H1 (cell line): ENCODE measurements around the gene SLC27A4. TPM values are rescaled to one million over a fixed set of nuclear protein-coding genes. Genes with fewer than 3 reads are reported as not detected.
A peak's percentile ranks its signal among the peaks of the same experiment; 100 is the strongest.

ENCODE experiments used
- KDM1A ChIP-seq: fragments of 200-600, 300-600 bp; sonication (generic); IDR thresholded peaks from 2 replicates; pipeline ENCODE4 v1.7.1; 2016; ENCODE audit warnings: mild to moderate bottlenecking, low read length, borderline replicate concordance
- NRF1 ChIP-seq: IDR thresholded peaks from 2 replicates; pipeline ENCODE4 v1.6.1; 2011; ENCODE audit warnings: mild to moderate bottlenecking, low read depth, low read length, improper control_type of control experiment
- POLR2AphosphoS5 ChIP-seq: IDR thresholded peaks from 2 replicates; pipeline ENCODE4 v1.6.1; 2011; ENCODE audit warnings: low read depth, low read length
- RAD21 ChIP-seq, 2 experiments: IDR thresholded peaks in 1 of 2; conservative IDR thresholded peaks in 1 of 2; 2 replicates each; pipeline ENCODE4 v1.6.1; 2011; ENCODE audit warnings: low read depth in 2 of 2, low read length in 2 of 2, improper control_type of control experiment in 1 of 2, inconsistent platforms in 1 of 2, mild to moderate bottlenecking in 1 of 2, moderate library complexity in 1 of 2
- RBBP5 ChIP-seq: IDR thresholded peaks from 2 replicates; pipeline ENCODE4 v1.7.1; 2012; ENCODE audit warnings: low read depth, mild to moderate bottlenecking, inconsistent platforms, low read length, moderate library complexity, borderline replicate concordance
- SRF ChIP-seq: IDR thresholded peaks from 2 replicates; pipeline ENCODE4 v1.6.1; 2011; ENCODE audit warnings: mild to moderate bottlenecking, low read depth, low read length, moderate library complexity
- SUZ12 ChIP-seq: fragments of 200-600 bp; sonication (generic); IDR thresholded peaks from 2 replicates; pipeline ENCODE4 v1.6.1; 2012; ENCODE audit warnings: mild to moderate bottlenecking, inconsistent platforms, low read length, moderate library complexity, mixed read lengths
- polyA plus RNA-seq, 7 experiments: library from polyadenylated mRNA; depleted of rRNA in 3 of 7; stranded (reverse) in 5 of 7; unstranded in 2 of 7; fragments of >200 nt in 5 of 7; fragments of 200-250 nt in 2 of 7; gene quantifications; 1 replicate in 5 of 7; 2 replicates in 1 of 7; 4 replicates in 1 of 7; pipeline versions ENCODE4 v1.2.1 to v1.2.3, GENCODE V29; 2011 to 2013; ENCODE audit warnings: missing spikeins in 2 of 7, mixed read lengths in 2 of 7
- total RNA-seq: library from RNA; stranded (reverse); fragmentation: NEBNext Ultra II Directional; extraction: Animal tissue kit (Norgen Biotek cat#: 25700); gene quantifications from 2 replicates; pipeline ENCODE4 v1.2.1, GENCODE V29; 2021

SLC27A4 gene
- total and polyA plus RNA-seq, 2 of the 8 experiments (the other 6 are each of a cell fraction or from before 2014, with no cell fraction given): 14.9 to 20.5 TPM

DNA sequence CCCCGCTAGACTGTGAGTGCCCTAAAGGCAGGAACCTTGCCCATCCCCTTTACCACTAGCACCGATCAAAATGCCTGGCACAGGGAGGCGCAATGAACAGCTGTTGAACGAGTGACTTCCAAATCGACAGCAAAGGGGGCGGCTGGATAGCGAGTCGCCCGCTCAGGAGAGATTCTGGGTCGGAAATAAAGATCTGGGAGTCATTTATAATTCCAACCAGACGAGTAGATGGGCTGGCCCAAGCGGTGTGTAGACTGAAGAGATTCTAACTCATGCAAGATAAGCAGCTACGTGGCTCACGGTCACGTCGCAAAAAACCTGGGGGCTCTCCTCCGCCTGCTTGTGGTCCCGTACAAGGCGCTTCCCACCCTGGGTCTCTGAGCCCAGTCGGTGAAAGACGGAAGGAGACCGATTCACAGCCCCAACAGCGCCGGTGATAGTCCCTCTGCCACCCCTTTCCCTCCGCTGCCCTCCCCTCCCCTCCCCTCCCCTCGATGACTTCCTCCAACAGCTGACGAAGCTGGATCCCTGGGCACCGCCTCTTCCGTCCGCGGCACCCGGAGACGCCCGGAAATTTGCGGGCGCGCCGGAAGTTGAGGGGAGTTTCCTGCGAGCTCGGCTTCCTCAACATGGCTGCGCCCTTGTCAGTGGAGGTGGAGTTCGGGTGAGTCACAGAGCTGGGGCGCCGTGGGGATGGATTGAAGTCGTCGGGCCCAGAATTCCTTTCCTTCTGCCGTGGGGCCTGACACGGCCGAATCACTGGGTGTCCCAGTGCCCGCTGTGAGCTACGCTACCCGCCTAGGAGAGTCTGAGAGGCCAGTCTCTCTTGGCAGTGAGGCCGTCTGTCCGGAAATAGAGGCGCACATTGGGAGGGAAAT, 30.7 kb downstream of the SLC27A4 start, which contains the start of gene URM1 (continued):
- TF ChIP-seq NRF1 (no peak), RBBP5 (0 out of 2 replicates have a peak, but pooled peaks have one; percentile 38), SRF (no peak), POLR2AphosphoS5 (peak; percentile 54), RAD21 (IDR thresholded peaks at IDR 0.05 in 1 of 2, conservative IDR thresholded peaks at IDR 0.05 in 1 of 2; ENCODE audit: low read depth in 2 of 2, low read length in 2 of 2) (no peak), KDM1A (no peak), SUZ12 (no peak)
